ENCODE measurements around the gene SDSL. TPM values are rescaled to one million over a fixed set of nuclear protein-coding genes. Genes with fewer than 3 reads are reported as not detected.

SDSL gene
- total and polyA plus RNA-seq, 10 of the 15 experiments (the other 5 are each of a cell fraction or from before 2014, with no cell fraction given): 0.18 to 4.4 (median 1.0) TPM

GRCh38 chr12:113428482-113428881 lies 6.3 kb downstream of the SDSL start:
- TF ChIP-seq NR2C2 (IDR thresholded peaks at IDR 0.05; ENCODE audit: borderline replicate concordance, control insufficient read depth, insufficient read length, low read depth) (no peak), E4F1 (IDR thresholded peaks at IDR 0.05; ENCODE audit: borderline replicate concordance, partially characterized antibody) (no peak), HDAC6 (IDR thresholded peaks at IDR 0.05; ENCODE audit: unreplicated experiment) (no peak), CREB1 (IDR thresholded peaks at IDR 0.05; ENCODE audit: low read depth) (no peak), ZNF622 (IDR thresholded peaks at IDR 0.05) (no peak), POLR2AphosphoS5 (IDR thresholded peaks at IDR 0.05; ENCODE audit: low read length) (no peak), SPI1 (IDR thresholded peaks at IDR 0.05; ENCODE audit: borderline replicate concordance, insufficient read depth, low read depth, low read length) (no peak), BRCA1 (IDR thresholded peaks at IDR 0.05; ENCODE audit: low read depth, low read length) (no peak), MYB (IDR thresholded peaks at IDR 0.05; ENCODE audit: borderline replicate concordance, low read depth, low read length) (no peak), CHD4 (IDR thresholded peaks at IDR 0.05) (no peak), MTA2 (IDR thresholded peaks at IDR 0.05; ENCODE audit: low read depth) (no peak), ZBTB40 (IDR thresholded peaks at IDR 0.05; ENCODE audit: borderline replicate concordance) (no peak), KAT2A (conservative IDR thresholded peaks at IDR 0.05; ENCODE audit: control insufficient read depth, low read depth, low read length) (no peak), CBX5 (IDR thresholded peaks at IDR 0.05; ENCODE audit: low read depth) (no peak)
- TF ChIP-seq, protein P1, sequence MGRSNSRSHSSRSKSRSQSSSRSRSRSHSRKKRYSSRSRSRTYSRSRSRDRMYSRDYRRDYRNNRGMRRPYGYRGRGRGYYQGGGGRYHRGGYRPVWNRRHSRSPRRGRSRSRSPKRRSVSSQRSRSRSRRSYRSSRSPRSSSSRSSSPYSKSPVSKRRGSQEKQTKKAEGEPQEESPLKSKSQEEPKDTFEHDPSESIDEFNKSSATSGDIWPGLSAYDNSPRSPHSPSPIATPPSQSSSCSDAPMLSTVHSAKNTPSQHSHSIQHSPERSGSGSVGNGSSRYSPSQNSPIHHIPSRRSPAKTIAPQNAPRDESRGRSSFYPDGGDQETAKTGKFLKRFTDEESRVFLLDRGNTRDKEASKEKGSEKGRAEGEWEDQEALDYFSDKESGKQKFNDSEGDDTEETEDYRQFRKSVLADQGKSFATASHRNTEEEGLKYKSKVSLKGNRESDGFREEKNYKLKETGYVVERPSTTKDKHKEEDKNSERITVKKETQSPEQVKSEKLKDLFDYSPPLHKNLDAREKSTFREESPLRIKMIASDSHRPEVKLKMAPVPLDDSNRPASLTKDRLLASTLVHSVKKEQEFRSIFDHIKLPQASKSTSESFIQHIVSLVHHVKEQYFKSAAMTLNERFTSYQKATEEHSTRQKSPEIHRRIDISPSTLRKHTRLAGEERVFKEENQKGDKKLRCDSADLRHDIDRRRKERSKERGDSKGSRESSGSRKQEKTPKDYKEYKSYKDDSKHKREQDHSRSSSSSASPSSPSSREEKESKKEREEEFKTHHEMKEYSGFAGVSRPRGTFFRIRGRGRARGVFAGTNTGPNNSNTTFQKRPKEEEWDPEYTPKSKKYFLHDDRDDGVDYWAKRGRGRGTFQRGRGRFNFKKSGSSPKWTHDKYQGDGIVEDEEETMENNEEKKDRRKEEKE (IDR thresholded peaks at IDR 0.05): no peak
- Histone ChIP-seq H3K9ac (ENCODE audit: control insufficient read depth, insufficient read depth, low read length) (no peak overlapping the region), H3K4me3 (no peak overlapping the region), H3K4me1 (ENCODE audit: control insufficient read depth, insufficient read depth, low read length) (peaks cover 7% of the 10 kb centered on the region; the same call in 1 of the 2 replicates), H3K4me2 (ENCODE audit: control insufficient read depth, insufficient read depth) (no peak overlapping the region), H3K36me3 (ENCODE audit: control insufficient read depth in 2 of 2, insufficient read depth in 2 of 2, low read length in 1 of 2) (no peaks in the 10 kb centered on the region), H3K79me2 (ENCODE audit: control insufficient read depth, insufficient read depth, low read length) (no peaks in the 10 kb centered on the region), H3K27ac (ENCODE audit: control insufficient read depth, insufficient read depth) (no peak overlapping the region), H3K27me3 (replicated peaks in 1 of 2; ENCODE audit: control insufficient read depth in 2 of 2, insufficient read depth in 2 of 2, low read length in 1 of 2) (no peaks in the 10 kb centered on the region; a peak in 1 of 4 replicates), H4K20me1 (ENCODE audit: control insufficient read depth, insufficient read depth) (no peaks in the 10 kb centered on the region), H3K9me3 (replicated peaks; ENCODE audit: control insufficient read depth, insufficient read depth, low read length) (no peaks in the 10 kb centered on the region), H2AFZ (ENCODE audit: control insufficient read depth, low read depth, low read length) (no peak overlapping the region)
- ChIA-PET CTCF (interaction anchor here (0.6 kb wide), 1 partner anchor 555 kb away, joined by 3 read pairs; no protein-coding TSS in a partner anchor), POLR2A (no interaction called here), SMC1A (ENCODE audit: uncharacterized antibody, unreplicated experiment) (no interaction called here), RAD21 (ENCODE audit: unreplicated experiment) (no interaction called here)
- no peak for DNase-seq (ENCODE audit: low read depth, low spot score)
- intact Hi-C loops (cut with micrococcal nuclease; ENCODE audit: unreplicated experiment): no loop called here
- no peak for FAIRE-seq
- WGBS (ENCODE audit: insufficient coverage, insufficient replicate concordance, low lambda C conversion rate, missing lambda C conversion rate): 0% methylated on average over 1 of the region's 1 CpG
- in situ Hi-C loops (cut with MboI): no loop called here
- ATAC-seq: no peak
- no TSS peak for BruUV-seq (replicated peaks)
